ENCODE data around the gene SIGLEC1. TPM values are rescaled to one million over a fixed set of nuclear protein-coding genes. Genes with fewer than 3 reads are reported as not detected.

SIGLEC1 gene
- total RNA-seq, 4 donors from 2014 or later, result 0.60 to 3.5 (median 1.1) TPM

GRCh38 chr20:3681352-3681930 is 31.0 kb downstream of the SIGLEC1 start:
- 27% methylated on average over 12 of the region's 32 CpGs for WGBS
- Histone ChIP-seq H3K4me1 (peaks cover 40% of the 10 kb centered on the region), H3K27me3 (peaks cover 27% of the 10 kb centered on the region), H3K36me3 (no peaks in the 10 kb centered on the region), H3K4me3 (peak overlapping the region; percentile 54), H3K27ac (peak overlapping the region; percentile 85), H3K9me3 (no peaks in the 10 kb centered on the region)
- TF ChIP-seq POLR2AphosphoS5 (IDR thresholded peaks at IDR 0.05), result no peak
- no peak for TF ChIP-seq CTCF (IDR thresholded peaks at IDR 0.05)
- TF ChIP-seq EP300 (IDR thresholded peaks at IDR 0.05), result no peak
- TF ChIP-seq POLR2A (IDR thresholded peaks at IDR 0.05), result no peak
- no peak for DNase-seq (ENCODE audit: low spot score in 2 of 2)

- Histone ChIP-seq H3K27me3 (peaks cover 31% of the 10 kb centered on the region), H3K36me3 (no peaks in the 10 kb centered on the region), H3K9me3 (no peaks in the 10 kb centered on the region), H3K4me3 (peak overlapping the region; percentile 54), H3K4me1 (peaks cover 42% of the 10 kb centered on the region), H3K27ac (peak overlapping the region; percentile 85)
- TF ChIP-seq CTCF (IDR thresholded peaks at IDR 0.05) (no peak), EP300 (IDR thresholded peaks at IDR 0.05) (no peak), POLR2A (IDR thresholded peaks at IDR 0.05) (no peak), POLR2AphosphoS5 (IDR thresholded peaks at IDR 0.05) (no peak)
- 64% methylated on average over 13 of the region's 15 CpGs for WGBS
- DNase-seq (ENCODE audit: low spot score in 2 of 2), result no peak
Observed at GRCh38 chr20:3680701-3681351, 31.6 kb downstream of the SIGLEC1 start.

GRCh38 chr20:3679749-3680700 is 32.4 kb downstream of the SIGLEC1 start:
- 42% methylated on average over 18 of the region's 18 CpGs for WGBS
- H3K27ac ChIP-seq, result peak overlapping the region; percentile 85
- peak in 1 of 2 donors; percentile 87 for DNase-seq (ENCODE audit: low spot score in 2 of 2)
- peaks cover 42% of the 10 kb centered on the region for H3K4me1 ChIP-seq
- TF ChIP-seq CTCF (IDR thresholded peaks at IDR 0.05) (no peak), POLR2A (IDR thresholded peaks at IDR 0.05) (no peak), POLR2AphosphoS5 (IDR thresholded peaks at IDR 0.05) (no peak), EP300 (IDR thresholded peaks at IDR 0.05) (no peak)
- no peaks in the 10 kb centered on the region for H3K9me3 ChIP-seq
- peak overlapping the region; percentile 54 for H3K4me3 ChIP-seq
- no peaks in the 10 kb centered on the region for H3K36me3 ChIP-seq
- peaks cover 39% of the 10 kb centered on the region for H3K27me3 ChIP-seq

GRCh38 chr20:3678856-3679720 is 33.3 kb downstream of the SIGLEC1 start:
- Histone ChIP-seq H3K27me3 (peaks cover 48% of the 10 kb centered on the region), H3K27ac (peak overlapping the region; percentile 85), H3K4me1 (peaks cover 42% of the 10 kb centered on the region), H3K9me3 (no peaks in the 10 kb centered on the region), H3K4me3 (peak overlapping the region; percentile 54), H3K36me3 (no peaks in the 10 kb centered on the region)
- TF ChIP-seq POLR2A (IDR thresholded peaks at IDR 0.05), result no peak
- TF ChIP-seq POLR2AphosphoS5 (IDR thresholded peaks at IDR 0.05), result no peak
- no peak for TF ChIP-seq CTCF (IDR thresholded peaks at IDR 0.05)
- TF ChIP-seq EP300 (IDR thresholded peaks at IDR 0.05), result no peak
- no peak for DNase-seq (ENCODE audit: low spot score in 2 of 2)
- WGBS, result 76% methylated on average over 14 of the region's 14 CpGs
